Calu3 (cell line): ENCODE results near the gene COL13A1. TPM values are rescaled to one million over a fixed set of nuclear protein-coding genes. Genes with fewer than 3 reads are reported as not detected.

ENCODE experiments used
- BruUV-seq: library from RNA; stranded (reverse); fragments of 400-500 nt; replicated peaks from 2 replicates; lab custom pipeline; 2021; lab: Mats Ljungman, UMichigan
- CTCF ChIA-PET: fragments of 300-600 bp; sonication (Branson Sonifier 250); formaldehyde crosslinking; loops from one replicate; lab custom pipeline; 2022; ENCODE audit warnings: antibody characterized with exemption; lab: Charles Lee
- DNase-seq: peaks from one replicate; pipeline ENCODE4 v3.0.0; 2022
- H3K27ac Mint-ChIP-seq: one replicate; pipeline ENCODE4 v1.8.0; 2022; ENCODE audit warnings: mixed read lengths; ENCODE audit not compliant: unreplicated experiment
- H3K27me3 Mint-ChIP-seq: one replicate; pipeline ENCODE4 v1.8.0; 2022; ENCODE audit warnings: mixed read lengths; ENCODE audit not compliant: unreplicated experiment
- H3K36me3 Mint-ChIP-seq: one replicate; pipeline ENCODE4 v1.8.0; 2022; ENCODE audit warnings: mild to moderate bottlenecking, moderate library complexity, mixed read lengths; ENCODE audit not compliant: insufficient read depth, unreplicated experiment
- H3K4me1 Mint-ChIP-seq: one replicate; pipeline ENCODE4 v1.8.0; 2022; ENCODE audit warnings: mild to moderate bottlenecking, low read depth, mixed read lengths; ENCODE audit not compliant: unreplicated experiment
- H3K4me3 Mint-ChIP-seq: one replicate; pipeline ENCODE4 v1.8.0; 2022; ENCODE audit warnings: mild to moderate bottlenecking, low read depth, moderate library complexity, mixed read lengths; ENCODE audit not compliant: unreplicated experiment
- H3K9me3 Mint-ChIP-seq: one replicate; pipeline ENCODE4 v1.8.0; 2022; ENCODE audit warnings: low read depth, mixed read lengths; ENCODE audit not compliant: unreplicated experiment
- CTCF ChIP-seq: fragments of 200-600 bp; IDR thresholded peaks from one replicate; pipeline ENCODE4 v1.8.0; 2022; ENCODE audit warnings: antibody characterized with exemption; ENCODE audit not compliant: unreplicated experiment
- intact Hi-C: fragments of 100-400 bp; cut with micrococcal nuclease; formaldehyde crosslinking; loops from one replicate; pipeline ENCODE4 v1.10.0; 2022; ENCODE audit not compliant: unreplicated experiment
- total RNA-seq: library from RNA; stranded (reverse); gene quantifications from 2 replicates; pipeline ENCODE4 v1.2.3, GENCODE V29; 2022

Gene COL13A1
- total RNA-seq, 1 experiment from 2014 or later = 0.24 TPM

DNA sequence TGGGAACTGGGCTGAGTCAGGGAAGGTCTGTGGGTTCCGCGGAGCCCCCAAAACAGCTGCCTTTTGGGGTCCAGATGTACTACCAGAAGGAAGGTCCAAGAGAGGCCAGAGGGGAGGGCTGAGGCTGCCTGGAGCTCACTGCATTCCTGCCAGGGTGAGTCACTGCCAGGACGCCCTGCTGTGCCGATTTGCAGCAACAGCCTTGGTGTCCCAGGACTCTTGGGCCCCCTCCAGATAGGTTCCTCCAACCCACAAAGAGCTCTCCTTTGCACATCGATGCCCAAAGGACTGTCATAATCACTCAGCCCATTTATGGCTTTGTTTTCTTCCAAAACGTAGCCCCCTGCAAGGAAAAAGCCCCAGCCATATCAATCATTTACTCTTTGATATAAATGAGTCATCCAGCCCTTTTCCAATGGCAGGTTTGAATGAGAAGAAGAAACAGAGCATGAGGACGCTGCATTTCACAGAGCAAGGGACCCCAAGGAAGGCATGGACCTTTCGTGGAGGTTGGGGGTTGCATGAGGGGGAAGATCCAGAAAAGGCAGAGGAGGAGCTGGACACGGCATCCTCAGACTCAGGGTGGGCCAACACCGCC is 32.2 kb upstream of the COL13A1 start:
- CTCF ChIA-PET = interaction anchor here (0.7 to 2.0 kb wide), 8 partner anchors 11 to 189 kb away, joined by 3 to 5 read pairs (median 4); no protein-coding TSS in a partner anchor
- BruUV-seq = no TSS peak
- DNase-seq = peak; percentile 84
- Mint-ChIP-seq H3K27ac (peak overlapping the region; percentile 5), H3K4me3 (peak overlapping the region; percentile 4), H3K4me1 (peaks cover 32% of the 10 kb centered on the region), H3K36me3 (peaks cover 5% of the 10 kb centered on the region), H3K9me3 (no peaks in the 10 kb centered on the region), H3K27me3 (peaks cover 17% of the 10 kb centered on the region)
- no peak for TF ChIP-seq CTCF
- intact Hi-C loops = no loop called here

GRCh38 chr10:69772933-69773704 is 28.6 kb upstream of the COL13A1 start:
- Mint-ChIP-seq H3K27ac (no peak overlapping the region), H3K4me3 (no peak overlapping the region), H3K27me3 (peaks cover 46% of the 10 kb centered on the region), H3K9me3 (no peaks in the 10 kb centered on the region), H3K36me3 (peaks cover 5% of the 10 kb centered on the region), H3K4me1 (peaks cover 28% of the 10 kb centered on the region)
- no peak for DNase-seq
- CTCF ChIA-PET = no interaction called here
- TF ChIP-seq CTCF = no peak
- intact Hi-C loops = no loop called here
- no TSS peak for BruUV-seq

DNA sequence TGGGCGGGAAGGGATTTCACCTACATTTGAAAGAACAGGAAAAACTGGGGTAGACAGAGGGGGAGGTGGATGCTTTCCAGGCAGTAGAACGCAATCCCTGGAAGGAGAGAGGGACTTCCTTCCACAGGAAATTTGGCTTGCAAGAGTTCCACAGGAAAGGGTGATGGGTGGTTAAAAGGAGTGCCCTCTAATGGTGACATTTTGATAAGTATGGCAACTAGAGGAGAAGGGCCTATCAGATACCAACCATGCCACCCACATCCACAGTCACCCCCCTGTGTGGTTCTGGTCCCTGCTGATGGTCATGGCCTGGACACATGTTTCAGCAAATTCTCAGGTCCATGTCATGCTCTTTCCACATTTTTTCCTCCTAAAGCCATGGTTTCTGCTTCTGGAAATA is 27.1 kb upstream of the COL13A1 start:
- no peak overlapping the region for H3K4me3 Mint-ChIP-seq
- BruUV-seq = no TSS peak
- H3K9me3 Mint-ChIP-seq = no peaks in the 10 kb centered on the region
- CTCF ChIA-PET = no interaction called here
- intact Hi-C loops = no loop called here
- H3K36me3 Mint-ChIP-seq = no peaks in the 10 kb centered on the region
- no peak for DNase-seq
- H3K4me1 Mint-ChIP-seq = peaks cover 13% of the 10 kb centered on the region
- no peak for TF ChIP-seq CTCF
- peaks cover 46% of the 10 kb centered on the region for H3K27me3 Mint-ChIP-seq
- H3K27ac Mint-ChIP-seq = no peak overlapping the region

- Mint-ChIP-seq H3K36me3 (no peaks in the 10 kb centered on the region), H3K4me3 (no peak overlapping the region), H3K9me3 (no peaks in the 10 kb centered on the region), H3K27me3 (peaks cover 23% of the 10 kb centered on the region), H3K27ac (no peak overlapping the region), H3K4me1 (no peaks in the 10 kb centered on the region)
- no TSS peak for BruUV-seq
- CTCF ChIA-PET = no interaction called here
- TF ChIP-seq CTCF = no peak
- no peak for DNase-seq
- intact Hi-C loops = no loop called here
These were observed 21.6 kb upstream of the COL13A1 start for GRCh38 chr10:69780077-69780476.
